Choroid plexus epithelial cell (primary cell): Measurements from ENCODE around the gene MIOX.
A peak's percentile ranks its signal among the peaks of the same experiment; 100 is the strongest.
"Not testable (repeated sequence)": the region's sequence is repeated elsewhere in the genome, so short reads cannot be mapped to it uniquely, and the experiment has no call there.

Source experiments
- DNase-seq: peaks from one replicate; pipeline ENCODE4 v3.0.0-alpha.2; 2010; ENCODE audit warnings: low read depth
- H3K4me3 ChIP-seq: 2 replicates; pipeline ENCODE4 v1.5.1; 2011; ENCODE audit warnings: low read depth, mild to moderate bottlenecking, control low read depth, low read length, moderate library complexity
- TF ChIP-seq, protein P1 (sequence below): conservative IDR thresholded peaks from 2 replicates; pipeline ENCODE4 v1.5.1; 2011; ENCODE audit warnings: low read depth, mild to moderate bottlenecking, control low read depth, inconsistent platforms, low read length, moderate library complexity

The MIOX gene

GRCh38 chr22:50530877-50531545, 44.4 kb downstream of the MIOX start:
- DNase-seq, result peak; percentile 90
- TF ChIP-seq, protein P1, sequence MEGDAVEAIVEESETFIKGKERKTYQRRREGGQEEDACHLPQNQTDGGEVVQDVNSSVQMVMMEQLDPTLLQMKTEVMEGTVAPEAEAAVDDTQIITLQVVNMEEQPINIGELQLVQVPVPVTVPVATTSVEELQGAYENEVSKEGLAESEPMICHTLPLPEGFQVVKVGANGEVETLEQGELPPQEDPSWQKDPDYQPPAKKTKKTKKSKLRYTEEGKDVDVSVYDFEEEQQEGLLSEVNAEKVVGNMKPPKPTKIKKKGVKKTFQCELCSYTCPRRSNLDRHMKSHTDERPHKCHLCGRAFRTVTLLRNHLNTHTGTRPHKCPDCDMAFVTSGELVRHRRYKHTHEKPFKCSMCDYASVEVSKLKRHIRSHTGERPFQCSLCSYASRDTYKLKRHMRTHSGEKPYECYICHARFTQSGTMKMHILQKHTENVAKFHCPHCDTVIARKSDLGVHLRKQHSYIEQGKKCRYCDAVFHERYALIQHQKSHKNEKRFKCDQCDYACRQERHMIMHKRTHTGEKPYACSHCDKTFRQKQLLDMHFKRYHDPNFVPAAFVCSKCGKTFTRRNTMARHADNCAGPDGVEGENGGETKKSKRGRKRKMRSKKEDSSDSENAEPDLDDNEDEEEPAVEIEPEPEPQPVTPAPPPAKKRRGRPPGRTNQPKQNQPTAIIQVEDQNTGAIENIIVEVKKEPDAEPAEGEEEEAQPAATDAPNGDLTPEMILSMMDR, result no peak
- peak overlapping the region; percentile 62 for H3K4me3 ChIP-seq

- H3K4me3 ChIP-seq, result peak overlapping the region; percentile 62
- no peak for DNase-seq
- TF ChIP-seq, protein P1, result no peak
Measured at GRCh38 chr22:50531546-50531961, 44.9 kb downstream of the MIOX start.

- H3K4me3 ChIP-seq, result peak overlapping the region; percentile 62
- DNase-seq, result peak; percentile 73
- TF ChIP-seq, protein P1, result no peak
Measured at GRCh38 chr22:50531962-50532674, 45.5 kb downstream of the MIOX start.

- no peak for DNase-seq
- TF ChIP-seq, protein P1, result no peak
- no peak overlapping the region for H3K4me3 ChIP-seq
Measured at GRCh38 chr22:50532824-50533796, 46.5 kb downstream of the MIOX start.

DNA sequence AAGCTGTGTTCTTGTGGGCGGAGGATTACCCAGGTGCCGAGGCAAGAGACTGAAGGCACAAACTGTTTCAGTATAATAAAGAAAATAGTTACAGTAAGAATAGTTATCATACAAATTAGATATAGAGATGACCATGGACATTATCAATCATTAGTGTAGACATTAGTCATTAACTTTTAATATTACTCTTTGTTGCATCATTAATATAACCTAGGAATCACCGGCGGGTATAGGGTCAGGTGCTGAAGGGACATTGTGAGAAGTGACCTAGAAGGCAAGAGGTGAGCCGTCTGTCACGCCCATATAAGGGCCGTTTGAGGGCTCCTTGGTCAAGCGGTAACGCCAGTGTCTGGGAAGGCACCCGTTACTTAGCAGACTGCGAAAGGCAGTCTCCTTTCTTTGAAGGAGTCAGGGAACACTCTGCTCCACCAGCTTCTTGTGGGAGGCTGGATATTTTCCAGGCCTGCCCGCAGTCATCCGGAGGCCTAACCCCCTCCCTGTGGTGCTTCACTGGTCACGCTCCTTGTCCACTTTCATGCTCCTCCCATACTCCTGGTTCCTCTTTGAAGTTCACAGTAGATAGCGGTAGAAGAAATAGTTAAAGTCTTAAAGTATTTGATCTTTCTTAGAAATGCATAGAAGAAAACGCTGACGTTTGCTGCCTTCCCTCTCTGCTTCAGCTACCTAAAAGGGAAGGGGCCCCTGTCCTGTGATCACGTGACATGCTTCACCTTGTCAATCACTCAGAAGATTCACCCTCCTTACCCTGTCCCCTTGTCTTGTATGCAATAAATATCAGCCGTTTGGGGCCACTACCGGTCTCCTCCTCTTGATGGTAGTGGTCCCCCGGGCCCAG, 47.4 kb downstream of the MIOX start:
- DNase-seq, result peak; percentile 76

DNA sequence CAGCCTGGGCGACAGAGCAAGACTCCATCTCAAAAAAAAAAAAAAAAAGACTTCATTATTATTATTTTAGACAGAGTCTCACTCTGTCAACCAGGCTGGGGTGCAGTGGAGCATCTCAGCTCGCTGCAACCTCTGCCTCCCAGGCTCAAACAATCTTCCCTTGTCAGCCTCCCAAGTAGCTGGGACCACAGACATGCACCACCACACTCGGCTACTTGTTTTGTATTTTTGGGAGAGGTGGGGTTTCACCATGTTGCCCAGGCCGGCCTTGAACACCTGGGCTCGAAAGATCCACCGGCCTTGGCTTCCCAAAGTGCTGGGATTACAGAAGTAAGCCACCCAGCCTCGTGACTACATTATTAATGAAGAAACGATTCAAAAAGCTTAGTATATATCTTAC, 48.5 kb downstream of the MIOX start:
- TF ChIP-seq, protein P1, result no peak
- no peak overlapping the region for H3K4me3 ChIP-seq
- no peak for DNase-seq

More for the DNA sequence above, 47.4 kb downstream of the MIOX start:
- not testable (repeated sequence) for H3K4me3 ChIP-seq
